Heart left ventricle (tissue), 13 donors: ENCODE measurements around the gene CASQ2.

ENCODE experiments used
- POLR2A ChIP-seq, 2 donors: fragments of 450-650 bp; IDR thresholded peaks; one replicate each; pipeline ENCODE4 v1.6.1; 2017; ENCODE audit warnings: antibody characterized with exemption in 2 of 2, mild to moderate bottlenecking in 2 of 2, moderate library complexity in 2 of 2
- TF ChIP-seq, protein P1 (sequence below), 12 donors: fragments of 200-600 bp; sonication (generic) in 4 of 12; IDR thresholded peaks; one replicate each; pipeline versions ENCODE4 v1.5.0 to v1.8.0; 2018 to 2022; ENCODE audit warnings: antibody characterized with exemption in 12 of 12, mild to moderate bottlenecking in 5 of 12
- donor health status: ischemic (EF 13 %, LVEDD 7.1; RV severe dilation, severe dysfunction).
- donor health status: DM: no; HTN: yes; CAD: no.
- donor health status: DM: no; HTN: no; CAD: no.
- donor health status: ischemic (EF 25% LVEDD 6.9; RV normal size, moderate dysfunction).
- donor health status: ischemic (EF 25% LVEDD 5.7; RV mildly dilated, moderate dysfunction).
- donor health status: ischemic (EF 35%, LVEDD 5.7; RV mildly dilated, moderate dysfunction).
- donor health status: nonischemic (EF 11% LVEDD 7.7; RV severe dilation, severe dysfunction).
- donor health status: DM: yes; HTN: yes; CAD: no.
- donor health status: PGD.
- donor health status: ischemic (EF 29% LVEDD 5.4; RV normal size, mild dysfunction).
- donor health status: nonischemic (EF 23%, LVEDD 6.1; RV moderate dilation, normal function).

DNA sequence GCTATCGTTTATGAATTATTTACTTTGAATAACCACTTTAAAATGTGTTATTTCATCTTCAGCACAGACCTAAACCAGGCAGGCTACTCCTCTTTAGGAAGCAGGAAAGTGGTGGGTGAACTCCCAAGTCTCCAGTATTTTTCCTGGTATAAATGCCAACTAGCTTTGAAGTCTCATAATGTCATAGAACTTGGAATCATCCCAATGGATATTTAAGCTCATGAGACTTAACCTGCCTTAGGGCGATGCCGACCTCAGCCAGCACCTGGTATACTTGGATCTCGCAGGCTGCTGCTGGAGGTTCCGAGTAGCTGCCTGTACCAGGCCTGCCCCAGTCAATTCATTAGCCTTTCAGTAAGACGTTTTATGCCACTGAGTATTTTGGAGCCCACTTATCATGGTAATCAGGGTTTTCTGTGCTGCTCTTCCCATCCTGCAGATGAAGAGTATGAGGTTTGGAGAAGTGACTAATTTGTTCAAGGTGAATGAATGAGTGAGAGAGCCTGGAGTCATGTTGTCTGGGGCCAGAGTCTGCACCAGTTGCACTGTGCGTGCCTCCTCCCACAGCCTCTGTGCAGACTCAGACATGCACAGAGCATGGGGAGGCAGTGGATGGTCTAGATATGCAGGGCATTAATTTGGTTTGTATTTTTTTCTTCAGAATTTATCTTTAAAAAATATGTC, 91.9 kb downstream of the CASQ2 start:
- TF ChIP-seq, protein P1, sequence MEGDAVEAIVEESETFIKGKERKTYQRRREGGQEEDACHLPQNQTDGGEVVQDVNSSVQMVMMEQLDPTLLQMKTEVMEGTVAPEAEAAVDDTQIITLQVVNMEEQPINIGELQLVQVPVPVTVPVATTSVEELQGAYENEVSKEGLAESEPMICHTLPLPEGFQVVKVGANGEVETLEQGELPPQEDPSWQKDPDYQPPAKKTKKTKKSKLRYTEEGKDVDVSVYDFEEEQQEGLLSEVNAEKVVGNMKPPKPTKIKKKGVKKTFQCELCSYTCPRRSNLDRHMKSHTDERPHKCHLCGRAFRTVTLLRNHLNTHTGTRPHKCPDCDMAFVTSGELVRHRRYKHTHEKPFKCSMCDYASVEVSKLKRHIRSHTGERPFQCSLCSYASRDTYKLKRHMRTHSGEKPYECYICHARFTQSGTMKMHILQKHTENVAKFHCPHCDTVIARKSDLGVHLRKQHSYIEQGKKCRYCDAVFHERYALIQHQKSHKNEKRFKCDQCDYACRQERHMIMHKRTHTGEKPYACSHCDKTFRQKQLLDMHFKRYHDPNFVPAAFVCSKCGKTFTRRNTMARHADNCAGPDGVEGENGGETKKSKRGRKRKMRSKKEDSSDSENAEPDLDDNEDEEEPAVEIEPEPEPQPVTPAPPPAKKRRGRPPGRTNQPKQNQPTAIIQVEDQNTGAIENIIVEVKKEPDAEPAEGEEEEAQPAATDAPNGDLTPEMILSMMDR (IDR thresholded peaks at IDR 0.05), result no peak
- no peak for TF ChIP-seq POLR2A (IDR thresholded peaks at IDR 0.05)
